CD4-positive, alpha-beta T cell (primary cell): ENCODE measurements around the gene KLHL14. TPM values are rescaled to one million over a fixed set of nuclear protein-coding genes. Genes with fewer than 3 reads are reported as not detected.

Experiments used
- ATAC-seq: fragments of 200-7000 bp; cut with Tn5 transposase; one replicate; pipeline ENCODE4 v1.10.0; 2022; ENCODE audit warnings: mild to moderate bottlenecking; ENCODE audit not compliant: poor library complexity
- CTCF ChIA-PET: fragments of 350-600 bp; sonication (Branson Sonifier 250); formaldehyde crosslinking; loops from one replicate; lab custom pipeline; 2021; ENCODE audit warnings: antibody characterized with exemption, inconsistent platforms; lab: Charles Lee
- POLR2A ChIA-PET: fragments of 350-600 bp; sonication (Branson Sonifier 250); formaldehyde crosslinking; loops from one replicate; lab custom pipeline; 2021; ENCODE audit warnings: antibody characterized with exemption, inconsistent platforms; lab: Charles Lee
- DNase-seq, 14 experiments: peaks; one replicate each; pipeline ENCODE4 v3.0.0-alpha.2; 2013 to 2020; ENCODE audit warnings: mixed read lengths in 2 of 14
- H3K27ac ChIP-seq, 2 donors: one replicate each; pipeline versions ENCODE4 v1.5.1 to v1.7.0; 2013; ENCODE audit warnings: low read length in 2 of 2, low read depth in 1 of 2, mild to moderate bottlenecking in 1 of 2
- H3K27me3 ChIP-seq, 2 experiments: 1 replicate in 1 of 2; 2 replicates in 1 of 2; pipeline versions ENCODE4 v1.6.1 to v1.7.0; 2013; ENCODE audit warnings: low read length in 2 of 2, control low read depth in 1 of 2, mild to moderate bottlenecking in 1 of 2, moderate library complexity in 1 of 2; ENCODE audit not compliant: insufficient read depth in 2 of 2, control insufficient read depth in 1 of 2
- H3K36me3 ChIP-seq: one replicate; pipeline ENCODE4 v1.6.1; 2013; ENCODE audit warnings: low read length, control low read depth; ENCODE audit not compliant: insufficient read depth
- H3K4me1 ChIP-seq: one replicate; pipeline ENCODE4 v1.6.1; 2013; ENCODE audit warnings: low read length, control low read depth; ENCODE audit not compliant: insufficient read depth
- H3K4me3 ChIP-seq: one replicate; pipeline ENCODE4 v1.5.1; 2013; ENCODE audit warnings: mild to moderate bottlenecking, low read length, moderate library complexity
- H3K9me3 ChIP-seq, 2 experiments: 1 replicate in 1 of 2; 2 replicates in 1 of 2; pipeline versions ENCODE4 v1.6.1 to v1.7.0; 2013; ENCODE audit warnings: low read length in 2 of 2, mild to moderate bottlenecking in 2 of 2, control low read depth in 1 of 2, moderate library complexity in 1 of 2; ENCODE audit not compliant: control insufficient read depth in 1 of 2, insufficient read depth in 1 of 2
- H3K27ac Mint-ChIP-seq: one replicate; pipeline ENCODE4 v1.8.0; 2020; ENCODE audit warnings: mixed read lengths
- H3K27me3 Mint-ChIP-seq: one replicate; pipeline ENCODE4 v1.8.0; 2021; ENCODE audit warnings: mixed read lengths
- H3K36me3 Mint-ChIP-seq: one replicate; pipeline ENCODE4 v1.8.0; 2021; ENCODE audit warnings: low read depth, mixed read lengths
- H3K4me1 Mint-ChIP-seq: one replicate; pipeline ENCODE4 v1.8.0; 2021; ENCODE audit warnings: low read depth, mixed read lengths
- H3K4me3 Mint-ChIP-seq: one replicate; pipeline ENCODE4 v1.8.0; 2020; ENCODE audit warnings: mild to moderate bottlenecking, mixed read lengths
- H3K9me3 Mint-ChIP-seq: one replicate; pipeline ENCODE4 v1.8.0; 2020; ENCODE audit warnings: mixed read lengths
- CTCF ChIP-seq: fragments of 200-600 bp; IDR thresholded peaks from one replicate; pipeline ENCODE4 v1.8.0; 2022; ENCODE audit warnings: antibody characterized with exemption, mild to moderate bottlenecking
- intact Hi-C, 2 experiments: fragments of 100-400 bp; cut with DNase I in 1 of 2; cut with micrococcal nuclease in 1 of 2; formaldehyde crosslinking; loops; one replicate each; pipeline versions ENCODE4 v1.15.1 to v1.9.0; 2023 to 2025; cut with DNase I, micrococcal nuclease
- total RNA-seq, 174 experiments: library from RNA in 2 of 174; stranded (reverse) in 2 of 174; gene quantifications; one replicate each; pipeline ENCODE4 v1.2.3 and lab custom pipeline; 2021 to 2026

Gene KLHL14
- total RNA-seq, 2 experiments from 2014 or later: not detected

GRCh38 chr18:32707147-32707546 is 65.7 kb downstream of the KLHL14 start:
- Histone ChIP-seq H3K4me1 (no peaks in the 10 kb centered on the region), H3K9me3 (no peaks in the 10 kb centered on the region), H3K27ac (no peak overlapping the region), H3K4me3 (no peak overlapping the region), H3K36me3 (no peaks in the 10 kb centered on the region), H3K27me3 (no peaks in the 10 kb centered on the region)
- ATAC-seq: no peak
- no peak overlapping the region for H3K4me3 Mint-ChIP-seq
- POLR2A ChIA-PET: no interaction called here
- no peak overlapping the region for H3K27ac Mint-ChIP-seq
- H3K9me3 Mint-ChIP-seq: no peaks in the 10 kb centered on the region
- no peak for TF ChIP-seq CTCF
- intact Hi-C loops: no loop called here
- no peaks in the 10 kb centered on the region for H3K4me1 Mint-ChIP-seq
- CTCF ChIA-PET: no interaction called here
- no peaks in the 10 kb centered on the region for H3K27me3 Mint-ChIP-seq
- no peak for DNase-seq
- no peaks in the 10 kb centered on the region for H3K36me3 Mint-ChIP-seq

GRCh38 chr18:32701313-32701712 is 71.5 kb downstream of the KLHL14 start:
- no peak overlapping the region for H3K4me3 Mint-ChIP-seq
- H3K27me3 Mint-ChIP-seq: no peaks in the 10 kb centered on the region
- H3K9me3 ChIP-seq: no peaks in the 10 kb centered on the region
- H3K36me3 ChIP-seq: no peaks in the 10 kb centered on the region
- ATAC-seq (no peak), DNase-seq (no peak)
- no peak for TF ChIP-seq CTCF
- no peaks in the 10 kb centered on the region for H3K4me1 ChIP-seq
- no peaks in the 10 kb centered on the region for H3K9me3 Mint-ChIP-seq
- no peak overlapping the region for H3K4me3 ChIP-seq
- ChIA-PET CTCF (no interaction called here), POLR2A (no interaction called here)
- H3K27me3 ChIP-seq: no peaks in the 10 kb centered on the region
- H3K27ac Mint-ChIP-seq: no peak overlapping the region
- no peak overlapping the region for H3K27ac ChIP-seq
- H3K4me1 Mint-ChIP-seq: no peaks in the 10 kb centered on the region
- H3K36me3 Mint-ChIP-seq: no peaks in the 10 kb centered on the region
- intact Hi-C loops: no loop called here

- Histone ChIP-seq H3K36me3 (no peaks in the 10 kb centered on the region), H3K4me1 (no peaks in the 10 kb centered on the region), H3K27ac (no peak overlapping the region), H3K27me3 (no peaks in the 10 kb centered on the region), H3K4me3 (no peak overlapping the region), H3K9me3 (no peaks in the 10 kb centered on the region)
- intact Hi-C loops: no loop called here
- H3K27me3 Mint-ChIP-seq: no peaks in the 10 kb centered on the region
- ChIA-PET CTCF (no interaction called here), POLR2A (no interaction called here)
- DNase-seq: no peak
- H3K27ac Mint-ChIP-seq: no peak overlapping the region
- no peak for TF ChIP-seq CTCF
- H3K36me3 Mint-ChIP-seq: no peaks in the 10 kb centered on the region
- H3K4me1 Mint-ChIP-seq: no peaks in the 10 kb centered on the region
- no peaks in the 10 kb centered on the region for H3K9me3 Mint-ChIP-seq
- ATAC-seq: no peak
- no peak overlapping the region for H3K4me3 Mint-ChIP-seq
Observed at GRCh38 chr18:32698153-32698552, 74.7 kb downstream of the KLHL14 start.
